Lower lobe of right lung (tissue), 2 donors: Measurements from ENCODE around the gene CLIP4. TPM values are rescaled to one million over a fixed set of nuclear protein-coding genes. Genes with fewer than 3 reads are reported as not detected.

Experiments
- ATAC-seq, 2 donors: fragments of 200-7000 bp; cut with Tn5 transposase; one replicate each; pipeline ENCODE4 v1.9.1; 2020 to 2022; ENCODE audit warnings: mild to moderate bottlenecking in 2 of 2, moderate library complexity in 2 of 2
- DNase-seq: peaks from one replicate; pipeline ENCODE4 v3.0.0-alpha.2; 2020
- H3K27ac ChIP-seq: fragments of 200-600 bp; one replicate; pipeline ENCODE4 v1.8.0; 2022
- H3K27me3 ChIP-seq: fragments of 200-600 bp; one replicate; pipeline ENCODE4 v1.8.0; 2022; ENCODE audit warnings: low read depth
- H3K36me3 ChIP-seq: fragments of 200-600 bp; one replicate; pipeline ENCODE4 v1.8.0; 2022; ENCODE audit warnings: mild to moderate bottlenecking
- H3K4me1 ChIP-seq: fragments of 200-600 bp; one replicate; pipeline ENCODE4 v1.8.0; 2022
- H3K4me3 ChIP-seq: fragments of 200-600 bp; one replicate; pipeline ENCODE4 v1.8.0; 2022; ENCODE audit warnings: mild to moderate bottlenecking
- H3K9me3 ChIP-seq: fragments of 200-600 bp; one replicate; pipeline ENCODE4 v1.8.0; 2022
- CTCF ChIP-seq: fragments of 200-600 bp; IDR thresholded peaks from one replicate; pipeline ENCODE4 v1.8.0; 2022; ENCODE audit warnings: antibody characterized with exemption, mild to moderate bottlenecking
- intact Hi-C: fragments of 100-400 bp; cut with DNase I; formaldehyde crosslinking; loops from one replicate; pipeline ENCODE4 v1.11.0; 2022
- total RNA-seq: library from RNA; stranded (reverse); fragmentation: NEBNext Ultra II Directional; extraction: Animal tissue kit (Norgen Biotek cat#: 25700); gene quantifications from one replicate; pipeline ENCODE4 v1.2.1, GENCODE V29; 2021
- donor health status: DM: no; HTN: yes; CAD: no; lungs with severe emphysema.

Gene CLIP4
- total RNA-seq, 1 donor from 2014 or later = 64.6 TPM

GRCh38 chr2:29218550-29219125 lies 103.4 kb downstream of the CLIP4 start:
- H3K27ac ChIP-seq = no peak overlapping the region
- ATAC-seq (no peak), DNase-seq (no peak)
- TF ChIP-seq CTCF = no peak
- peaks cover 5% of the 10 kb centered on the region for H3K4me1 ChIP-seq
- no peaks in the 10 kb centered on the region for H3K27me3 ChIP-seq
- no peaks in the 10 kb centered on the region for H3K36me3 ChIP-seq
- no peaks in the 10 kb centered on the region for H3K9me3 ChIP-seq
- H3K4me3 ChIP-seq = no peak overlapping the region
- intact Hi-C loops = no loop called here

GRCh38 chr2:29219374-29219773 lies 104.2 kb downstream of the CLIP4 start:
- no peak for DNase-seq

GRCh38 chr2:29220506-29221270 lies 105.5 kb downstream of the CLIP4 start:
- Histone ChIP-seq H3K27ac (no peak overlapping the region), H3K4me1 (peaks cover 6% of the 10 kb centered on the region), H3K4me3 (no peak overlapping the region), H3K36me3 (no peaks in the 10 kb centered on the region), H3K9me3 (no peaks in the 10 kb centered on the region), H3K27me3 (no peaks in the 10 kb centered on the region)
- ATAC-seq (no peak), DNase-seq (no peak)
- TF ChIP-seq CTCF = no peak
- intact Hi-C loops = no loop called here

More at GRCh38 chr2:29219374-29219773, 104.2 kb downstream of the CLIP4 start:
- no peak for TF ChIP-seq CTCF
- Histone ChIP-seq H3K27me3 (no peaks in the 10 kb centered on the region), H3K36me3 (no peaks in the 10 kb centered on the region), H3K27ac (no peak overlapping the region), H3K9me3 (no peaks in the 10 kb centered on the region), H3K4me1 (peaks cover 6% of the 10 kb centered on the region), H3K4me3 (no peak overlapping the region)
- intact Hi-C loops = no loop called here
- ATAC-seq = no peak

- no peak for ATAC-seq
- Histone ChIP-seq H3K4me1 (peaks cover 6% of the 10 kb centered on the region), H3K9me3 (no peaks in the 10 kb centered on the region), H3K36me3 (no peaks in the 10 kb centered on the region), H3K4me3 (no peak overlapping the region), H3K27me3 (peaks cover 3% of the 10 kb centered on the region), H3K27ac (no peak overlapping the region)
- TF ChIP-seq CTCF = no peak
- intact Hi-C loops = no loop called here
- no peak for DNase-seq
Measured at GRCh38 chr2:29222381-29223179, 107.4 kb downstream of the CLIP4 start.

- Histone ChIP-seq H3K27ac (no peak overlapping the region), H3K9me3 (no peaks in the 10 kb centered on the region), H3K4me1 (peaks cover 6% of the 10 kb centered on the region), H3K36me3 (no peaks in the 10 kb centered on the region), H3K27me3 (peaks cover 5% of the 10 kb centered on the region), H3K4me3 (no peak overlapping the region)
- DNase-seq (no peak), ATAC-seq (no peak)
- no peak for TF ChIP-seq CTCF
- intact Hi-C loops = no loop called here
Measured at GRCh38 chr2:29223257-29223656, 108.0 kb downstream of the CLIP4 start.
